Nephron (organoid): ENCODE measurements around the gene OR2L3.

Experiments used
- H3K27ac Mint-ChIP-seq, 3 experiments: 2 replicates each; pipeline ENCODE4 v1.8.0; 2020; ENCODE audit warnings: mixed read lengths in 3 of 3, mild to moderate bottlenecking in 2 of 3, moderate library complexity in 1 of 3
- H3K27me3 Mint-ChIP-seq: 2 replicates; pipeline ENCODE4 v1.8.0; 2021; ENCODE audit warnings: low read depth, mild to moderate bottlenecking, moderate library complexity, mixed read lengths
- H3K36me3 Mint-ChIP-seq: 2 replicates; pipeline ENCODE4 v1.8.0; 2020; ENCODE audit warnings: low read depth, mixed read lengths
- H3K4me1 Mint-ChIP-seq: 2 replicates; pipeline ENCODE4 v1.8.0; 2020; ENCODE audit warnings: mixed read lengths
- H3K4me3 Mint-ChIP-seq, 3 experiments: 2 replicates each; pipeline ENCODE4 v1.8.0; 2020; ENCODE audit warnings: mild to moderate bottlenecking in 3 of 3, mixed read lengths in 3 of 3, moderate library complexity in 2 of 3
- H3K9me3 Mint-ChIP-seq: 2 replicates; pipeline ENCODE4 v1.8.0; 2020; ENCODE audit warnings: mixed read lengths
- CTCF ChIP-seq, 3 experiments: fragments of 200-600 bp; sonication (generic); IDR thresholded peaks; one replicate each; pipeline ENCODE4 v1.5.0; 2021; ENCODE audit warnings: antibody characterized with exemption in 3 of 3; ENCODE audit not compliant: unreplicated experiment in 3 of 3

OR2L3 gene

GRCh38 chr1:248015803-248016202 is 30.8 kb upstream of the OR2L3 start:
- H3K36me3 Mint-ChIP-seq = no peaks in the 10 kb centered on the region
- H3K9me3 Mint-ChIP-seq = peaks cover 43% of the 10 kb centered on the region
- H3K27ac Mint-ChIP-seq = no peak overlapping the region
- H3K4me3 Mint-ChIP-seq = no peak overlapping the region
- no peak for TF ChIP-seq CTCF (IDR thresholded peaks at IDR 0.05; ENCODE audit: unreplicated experiment in 3 of 3)
- no peaks in the 10 kb centered on the region for H3K4me1 Mint-ChIP-seq
- no peaks in the 10 kb centered on the region for H3K27me3 Mint-ChIP-seq

GRCh38 chr1:248029770-248030169 is 16.9 kb upstream of the OR2L3 start, which contains the start of gene OR2L2:
TSS of gene OR2L2 (plus strand) at chr1:248030070. CDS start at chr1:248038268, 8,198 bp downstream.
- Mint-ChIP-seq H3K27ac (no peak within 1 kb of the TSS), H3K36me3 (no peaks in the 10 kb centered on the region), H3K9me3 (peaks cover 42% of the 10 kb centered on the region), H3K27me3 (no peaks in the 10 kb centered on the region), H3K4me3 (no peak within 1 kb of the TSS), H3K4me1 (no peaks in the 10 kb centered on the region)
- TF ChIP-seq CTCF (IDR thresholded peaks at IDR 0.05; ENCODE audit: unreplicated experiment in 3 of 3) = no peak

GRCh38 chr1:248045209-248045608 is 1.4 kb upstream of the OR2L3 start:
- Mint-ChIP-seq H3K36me3 (no peaks in the 10 kb centered on the region), H3K27me3 (no peaks in the 10 kb centered on the region)

GRCh38 chr1:248047008-248047407 is 372 bp downstream of the OR2L3 start:
- no peaks in the 10 kb centered on the region for H3K27me3 Mint-ChIP-seq
- H3K27ac Mint-ChIP-seq = no peak overlapping the region
- no peaks in the 10 kb centered on the region for H3K4me1 Mint-ChIP-seq
- H3K4me3 Mint-ChIP-seq = no peak overlapping the region
- peaks cover 42% of the 10 kb centered on the region for H3K9me3 Mint-ChIP-seq
- no peak for TF ChIP-seq CTCF (IDR thresholded peaks at IDR 0.05; ENCODE audit: unreplicated experiment in 3 of 3)
- H3K36me3 Mint-ChIP-seq = peaks cover 3% of the 10 kb centered on the region

More at GRCh38 chr1:248045209-248045608, 1.4 kb upstream of the OR2L3 start:
- Mint-ChIP-seq H3K9me3 (peaks cover 44% of the 10 kb centered on the region), H3K4me3 (no peak overlapping the region), H3K27ac (no peak overlapping the region), H3K4me1 (no peaks in the 10 kb centered on the region)
- TF ChIP-seq CTCF (IDR thresholded peaks at IDR 0.05; ENCODE audit: unreplicated experiment in 3 of 3) = no peak

GRCh38 chr1:248054671-248055070 is 8.0 kb downstream of the OR2L3 start:
- Mint-ChIP-seq H3K9me3 (peaks cover 44% of the 10 kb centered on the region), H3K27me3 (no peaks in the 10 kb centered on the region), H3K27ac (no peak overlapping the region), H3K4me1 (no peaks in the 10 kb centered on the region), H3K4me3 (no peak overlapping the region), H3K36me3 (peaks cover 3% of the 10 kb centered on the region)
- no peak for TF ChIP-seq CTCF (IDR thresholded peaks at IDR 0.05; ENCODE audit: unreplicated experiment in 3 of 3)

GRCh38 chr1:248055261-248055660 is 8.6 kb downstream of the OR2L3 start:
- Mint-ChIP-seq H3K36me3 (peaks cover 3% of the 10 kb centered on the region), H3K27ac (no peak overlapping the region), H3K9me3 (peaks cover 41% of the 10 kb centered on the region), H3K27me3 (no peaks in the 10 kb centered on the region), H3K4me1 (no peaks in the 10 kb centered on the region), H3K4me3 (no peak overlapping the region)
- no peak for TF ChIP-seq CTCF (IDR thresholded peaks at IDR 0.05; ENCODE audit: unreplicated experiment in 3 of 3)
